Right lung (tissue), 10 donors: ENCODE measurements around the gene TAF11L4. TPM values are rescaled to one million over a fixed set of nuclear protein-coding genes. Genes with fewer than 3 reads are reported as not detected.
"Not testable (repeated sequence)": the region's sequence is repeated elsewhere in the genome, so short reads cannot be mapped to it uniquely, and the experiment has no call there.

Experiments
- DNase-seq, 2 donors: peaks; one replicate each; pipeline ENCODE4 v3.0.0-alpha.2; 2013
- long read RNA-seq, 8 donors: transcript quantifications; one replicate each; lab custom pipeline, GENCODE V29; 2026
- polyA plus RNA-seq, 5 donors: library from polyadenylated mRNA; unstranded; fragments of 120-200 nt; gene quantifications; one replicate each; pipeline versions ENCODE4 v1.2.1 to v1.2.3, GENCODE V29; 2013; ENCODE audit warnings: inconsistent platforms in 1 of 5, low replicate concordance in 1 of 5; ENCODE audit not compliant: insufficient read length in 5 of 5, insufficient read depth in 1 of 5

TAF11L4 gene
- polyA plus RNA-seq: not detected
- long read RNA-seq, donor 1: 0 reads
- long read RNA-seq, donor 2: 0 reads
- long read RNA-seq, donor 3: 0 reads
- long read RNA-seq, donor 4: 0 reads
- long read RNA-seq, donor 5: 0 reads
- long read RNA-seq, donor 6: 0 reads
- long read RNA-seq, donor 7: 0 reads
- long read RNA-seq, donor 8: 0 reads

GRCh38 chr5:17521501-17521900 is at the start of gene TAF11L4:
TAF11L4 (plus strand) TSS chr5:17521801.
- not testable (repeated sequence) for DNase-seq

- not testable (repeated sequence) for DNase-seq
Measured at GRCh38 chr5:17475064-17475463, 46.5 kb upstream of the TAF11L4 start.

DNA sequence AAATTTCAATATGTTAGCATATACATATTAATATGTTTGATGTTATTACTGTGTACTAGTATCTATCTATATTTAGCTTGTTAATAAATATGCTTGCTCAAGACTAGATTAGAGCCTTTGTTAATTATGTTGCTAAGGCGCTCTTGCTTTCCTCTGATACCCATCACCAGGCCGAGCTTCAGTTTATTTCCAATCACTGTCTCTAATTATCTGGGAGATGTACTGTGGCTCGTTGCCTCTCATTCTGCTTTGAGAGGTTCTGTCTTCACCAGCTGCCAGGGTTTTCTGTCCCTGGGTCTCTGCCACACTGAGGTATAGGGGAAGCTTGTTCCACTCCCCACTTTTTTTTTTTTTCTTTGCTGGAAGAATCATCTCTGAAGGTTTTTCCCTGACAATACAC is 44.6 kb upstream of the TAF11L4 start:
- DNase-seq: no peak

- no peak for DNase-seq
Measured at GRCh38 chr5:17477573-17478265, 43.9 kb upstream of the TAF11L4 start.

DNA sequence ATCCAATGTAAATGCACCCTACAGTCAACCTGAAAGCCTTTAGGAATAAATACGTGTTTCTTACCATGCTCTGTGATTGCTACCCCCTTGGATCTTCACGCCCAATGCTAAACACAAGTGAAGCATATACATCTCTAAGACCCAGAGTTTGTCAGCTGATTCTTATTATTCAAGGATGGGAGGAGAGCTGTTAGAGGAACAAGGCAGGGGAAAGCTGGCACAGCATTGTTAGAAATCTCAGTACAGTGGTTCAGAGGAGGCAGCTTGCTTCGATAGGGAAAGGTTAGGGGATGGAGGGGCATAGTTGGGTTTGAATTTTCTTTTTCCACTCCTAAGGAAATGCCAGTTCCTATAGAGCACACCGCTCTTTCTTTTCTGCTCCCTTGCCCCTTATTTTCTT is 40.2 kb upstream of the TAF11L4 start:
- no peak for DNase-seq

- DNase-seq: no peak
Measured at GRCh38 chr5:17482790-17483189, 38.8 kb upstream of the TAF11L4 start.

DNA sequence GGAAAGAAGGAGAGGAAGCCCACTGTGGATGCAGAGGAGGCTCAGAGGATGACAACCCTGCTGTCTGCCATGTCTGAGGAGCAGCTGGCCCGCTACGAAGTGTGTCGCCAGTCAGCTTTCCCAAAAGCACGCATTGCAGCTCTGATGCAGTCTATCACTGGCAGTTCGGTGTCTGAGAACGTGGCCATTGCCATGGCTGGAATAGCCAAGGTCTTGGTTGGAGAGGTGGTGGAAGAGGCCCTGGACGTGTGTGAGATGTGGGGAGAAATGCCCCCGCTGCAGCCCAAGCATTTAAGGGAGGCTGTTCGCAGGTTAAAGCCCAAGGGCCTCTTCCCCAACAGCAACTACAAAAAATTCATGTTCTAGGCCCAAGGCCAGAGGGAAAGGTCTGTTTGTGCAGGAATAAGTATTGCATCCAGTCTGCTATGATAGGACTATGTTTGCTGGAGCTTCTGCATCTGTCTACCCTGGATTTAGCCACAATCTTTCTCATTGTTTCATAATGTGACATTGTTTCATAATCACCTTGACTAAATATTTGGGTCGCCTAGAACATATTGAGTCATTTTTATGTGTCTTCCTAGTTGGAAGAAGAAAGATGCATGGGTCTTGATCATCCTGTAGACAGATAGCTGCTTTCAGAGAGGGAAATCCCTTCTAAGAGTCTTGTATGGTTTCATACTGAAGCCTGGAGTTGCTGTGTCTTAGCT is 35.0 kb upstream of the TAF11L4 start:
- DNase-seq: not testable (repeated sequence)

DNA sequence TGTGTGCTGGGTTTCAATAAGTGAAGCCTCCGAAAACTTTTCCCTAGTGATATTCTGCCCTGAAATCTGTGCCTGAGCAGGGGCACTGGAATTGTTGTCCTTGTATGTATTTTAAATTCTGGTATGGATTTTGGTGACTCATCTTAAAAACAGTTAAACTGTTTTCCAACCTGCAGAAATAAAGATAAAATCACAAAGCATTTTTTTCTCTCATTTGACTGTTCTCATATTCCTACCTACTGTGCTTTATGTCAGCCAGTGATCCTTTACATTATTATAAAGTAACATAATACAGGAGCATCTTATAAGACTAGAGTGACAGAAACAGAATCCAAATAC is 34.5 kb upstream of the TAF11L4 start:
- DNase-seq: no peak

GRCh38 chr5:17491257-17491656 is 30.3 kb upstream of the TAF11L4 start:
- not testable (repeated sequence) for DNase-seq

DNA sequence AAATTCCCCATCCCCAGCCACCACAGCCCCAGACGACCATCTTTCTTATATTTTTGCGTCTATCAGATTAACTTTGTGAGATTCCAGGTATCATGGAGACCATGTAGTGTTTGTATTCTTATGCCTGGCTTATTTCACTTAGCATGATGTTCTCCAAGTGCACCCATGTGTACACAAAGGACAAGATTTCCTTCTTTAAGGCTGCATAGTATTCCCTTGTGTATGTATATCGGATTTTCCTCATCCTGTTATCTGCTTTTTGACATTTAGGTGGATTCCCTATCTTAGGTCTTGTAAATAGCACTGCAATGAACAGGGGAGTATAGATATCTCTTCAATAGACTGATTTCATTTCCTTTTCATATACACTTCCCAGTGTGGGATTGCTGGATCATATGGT is 28.8 kb upstream of the TAF11L4 start:
- DNase-seq: no peak

- no peak for DNase-seq
Measured at GRCh38 chr5:17497446-17497845, 24.2 kb upstream of the TAF11L4 start.

DNA sequence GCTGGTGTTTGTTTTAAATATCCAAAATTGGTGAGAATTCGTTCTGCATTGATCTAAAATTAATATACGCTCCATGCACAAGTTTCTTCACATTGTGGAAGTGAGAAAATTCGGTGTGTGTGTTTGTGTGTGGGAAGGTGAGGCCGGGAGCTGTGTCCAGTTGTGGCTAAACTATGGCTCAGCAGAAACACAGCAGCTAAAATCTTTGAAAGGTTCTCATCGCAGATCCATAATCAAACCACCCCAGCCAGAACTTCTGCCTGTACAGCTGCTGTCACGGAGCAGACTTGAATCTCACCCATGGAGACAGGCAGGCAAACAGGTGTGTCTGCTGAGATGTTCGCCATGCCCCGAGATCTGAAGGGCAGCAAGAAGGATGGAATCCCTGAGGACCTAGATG is 23.7 kb upstream of the TAF11L4 start, which contains the start of gene TAF11L2:
Gene TAF11L2 (plus strand): TSS at position 301 of the 400 bp plus-strand sequence.
- not testable (repeated sequence) for DNase-seq

DNA sequence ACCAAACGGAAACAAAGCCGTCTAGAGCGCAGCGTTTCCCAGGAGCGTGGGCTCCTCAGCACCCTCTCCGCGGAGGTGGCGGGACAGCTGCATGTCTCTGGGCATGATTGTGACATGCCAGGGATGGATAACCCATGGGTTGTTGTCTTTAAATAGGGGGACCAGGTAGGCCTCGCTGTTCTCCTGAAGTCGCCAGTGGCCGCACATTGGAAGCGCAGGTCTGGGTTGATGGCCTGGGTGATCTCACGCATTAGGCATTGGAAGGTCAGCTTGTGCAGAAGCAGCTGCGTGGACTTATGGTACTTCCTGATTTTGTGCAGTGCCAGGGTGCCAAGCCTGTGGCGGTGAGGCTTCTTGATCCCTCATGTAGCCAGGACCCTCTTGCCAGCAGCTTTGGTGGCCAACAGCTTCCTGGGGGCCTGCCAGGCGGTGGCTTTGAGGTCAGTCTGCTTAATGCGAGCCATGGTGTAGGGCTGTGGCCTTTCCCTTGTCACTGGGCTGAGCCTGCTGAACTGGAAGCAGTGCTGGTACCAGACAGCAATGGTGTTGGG is 9.8 kb upstream of the TAF11L4 start:
- no peak for DNase-seq

DNA sequence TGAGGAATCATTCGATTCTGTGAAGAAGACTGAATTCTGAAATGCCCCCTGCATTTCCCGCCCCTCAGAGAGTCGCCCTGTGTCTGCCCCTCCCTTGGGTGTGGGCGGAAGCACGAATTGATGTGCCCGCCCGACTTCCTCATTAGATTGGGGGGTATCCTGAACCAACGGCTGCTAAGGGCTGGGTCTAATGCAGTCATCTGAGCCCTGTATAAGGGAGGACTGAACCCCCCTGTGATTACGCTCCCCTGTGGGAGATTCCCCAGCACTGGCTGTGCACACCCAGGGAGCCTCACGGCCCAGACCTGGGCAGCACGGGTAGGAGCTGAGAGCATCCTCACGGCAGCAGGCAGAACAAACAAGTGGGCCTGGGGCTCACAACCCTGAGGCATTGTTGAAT is 4.1 kb upstream of the TAF11L4 start:
- DNase-seq: not testable (repeated sequence)

DNA sequence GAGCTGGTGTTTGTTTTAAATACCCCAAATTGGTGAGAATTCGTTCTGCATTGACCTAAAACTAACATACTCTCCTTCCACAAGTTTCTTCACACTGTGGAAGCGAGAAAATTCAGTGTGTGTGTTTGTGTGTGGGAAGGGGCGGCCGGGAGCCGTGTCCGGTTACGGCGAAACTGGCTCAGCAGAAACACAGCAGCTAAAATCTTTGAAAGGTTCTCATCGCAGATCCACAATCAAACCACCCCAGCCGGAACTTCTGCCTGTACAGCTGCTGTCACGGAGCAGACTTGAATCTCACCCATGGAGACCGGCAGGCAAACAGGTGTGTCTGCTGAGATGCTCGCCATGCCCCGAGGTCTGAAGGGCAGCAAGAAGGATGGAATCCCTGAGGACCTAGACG is 3.5 kb upstream of the TAF11L4 start, which contains the start of gene TAF11L3:
Gene TAF11L3 (plus strand): TSS at position 301 of the 400 bp plus-strand sequence.
- not testable (repeated sequence) for DNase-seq

DNA sequence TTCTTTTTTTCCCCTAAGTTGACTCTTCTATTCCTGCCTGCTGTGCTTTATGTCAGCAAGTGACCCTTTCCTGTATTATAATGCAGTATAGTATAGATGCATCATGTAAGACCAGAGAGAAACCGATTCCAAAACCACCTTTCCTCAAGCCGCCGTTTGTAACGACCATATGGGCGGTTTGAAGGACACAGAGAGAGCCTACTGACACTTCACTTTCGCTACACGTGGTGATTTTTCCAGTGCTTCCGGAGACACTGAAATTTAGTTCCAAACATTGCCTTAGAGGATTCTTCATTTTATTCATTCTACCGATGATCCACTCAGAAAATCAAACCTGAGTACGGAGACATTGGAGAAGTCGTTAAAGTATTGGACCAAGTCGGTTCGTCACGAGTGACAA is 2.1 kb upstream of the TAF11L4 start:
- not testable (repeated sequence) for DNase-seq

DNA sequence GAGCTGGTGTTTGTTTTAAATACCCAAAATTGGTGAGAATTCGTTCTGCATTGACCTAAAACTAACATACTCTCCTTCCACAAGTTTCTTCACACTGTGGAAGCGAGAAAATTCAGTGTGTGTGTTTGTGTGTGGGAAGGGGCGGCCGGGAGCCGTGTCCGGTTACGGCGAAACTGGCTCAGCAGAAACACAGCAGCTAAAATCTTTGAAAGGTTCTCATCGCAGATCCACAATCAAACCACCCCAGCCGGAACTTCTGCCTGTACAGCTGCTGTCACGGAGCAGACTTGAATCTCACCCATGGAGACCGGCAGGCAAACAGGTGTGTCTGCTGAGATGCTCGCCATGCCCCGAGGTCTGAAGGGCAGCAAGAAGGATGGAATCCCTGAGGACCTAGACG is 3.3 kb downstream of the TAF11L4 start, which contains the start of gene TAF11L5:
Gene TAF11L5 (plus strand): TSS at position 301 of the 400 bp plus-strand sequence.
- DNase-seq: not testable (repeated sequence)

- DNase-seq: peak in 1 of 2 donors; percentile 0
Measured at GRCh38 chr5:17526504-17526903, 4.9 kb downstream of the TAF11L4 start.

GRCh38 chr5:17528369-17528768 is 6.8 kb downstream of the TAF11L4 start, which contains the start of gene TAF11L6:
TAF11L6 (plus strand) TSS chr5:17528669.
- not testable (repeated sequence) for DNase-seq
